ENCODE results near the gene SPATA13.
"Not testable (repeated sequence)": the region's sequence is repeated elsewhere in the genome, so short reads cannot be mapped to it uniquely, and the experiment has no call there.

The SPATA13 gene

DNA sequence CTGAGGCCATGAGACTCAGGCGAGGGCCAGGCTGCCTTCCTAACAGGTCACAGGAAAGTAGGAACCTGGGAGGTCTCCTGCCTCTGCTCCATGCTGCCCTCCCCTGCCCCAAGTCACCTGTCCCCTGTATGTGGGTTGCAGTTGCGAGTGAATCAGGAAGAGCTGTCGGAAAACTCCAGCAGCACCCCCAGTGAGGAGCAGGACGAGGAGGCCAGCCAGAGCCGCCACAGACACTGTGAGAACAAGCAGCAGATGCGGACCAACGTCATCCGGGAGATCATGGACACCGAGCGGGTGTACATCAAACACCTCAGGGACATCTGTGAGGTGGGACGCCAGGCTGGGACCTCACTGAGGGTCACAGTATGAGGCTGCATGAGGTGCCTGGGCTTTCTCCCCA is 126.1 kb downstream of the SPATA13 start:
- no peak for DNase-seq

DNA sequence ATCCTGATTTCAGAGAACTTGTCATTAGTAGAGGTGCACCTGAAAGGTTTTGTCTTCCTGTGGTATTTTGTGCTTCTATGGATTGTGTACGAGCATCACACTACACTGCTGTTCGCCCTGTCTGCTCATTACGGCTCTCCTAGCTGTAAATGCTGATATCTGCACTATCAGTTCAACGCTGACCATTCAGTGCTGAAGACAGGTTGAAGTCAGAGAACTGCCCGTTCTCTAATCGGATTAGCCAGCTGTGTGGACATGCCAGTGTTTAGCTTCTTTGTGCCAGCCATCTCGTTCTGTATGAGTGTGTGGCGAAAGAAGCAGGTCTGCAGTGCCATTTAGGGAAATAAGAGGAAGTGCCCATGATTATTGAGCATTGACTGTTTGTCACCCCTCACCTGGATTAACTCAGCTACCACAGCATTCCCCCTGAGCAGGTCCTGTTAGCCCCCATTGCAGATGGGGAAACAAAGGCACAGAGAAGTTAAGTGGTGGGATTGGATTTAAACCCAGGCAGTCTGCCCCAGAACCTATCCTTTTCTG is 127.3 kb downstream of the SPATA13 start:
- no peak for DNase-seq

DNA sequence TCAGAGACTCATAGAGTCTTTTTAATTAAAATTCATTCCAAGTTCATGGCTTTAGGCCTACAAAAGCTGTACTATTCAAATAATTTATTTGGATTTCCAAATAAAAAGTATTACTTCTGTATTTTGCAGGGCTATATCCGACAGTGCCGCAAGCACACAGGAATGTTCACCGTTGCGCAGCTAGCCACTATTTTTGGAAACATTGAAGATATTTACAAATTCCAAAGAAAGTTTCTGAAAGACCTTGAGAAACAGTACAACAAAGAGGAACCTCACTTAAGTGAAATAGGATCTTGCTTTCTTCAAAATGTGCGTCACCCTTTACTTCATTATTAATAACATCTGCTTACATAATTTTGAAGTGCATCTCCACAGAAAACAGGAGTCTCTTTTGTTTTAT is 128.3 kb downstream of the SPATA13 start:
- no peak for DNase-seq

DNA sequence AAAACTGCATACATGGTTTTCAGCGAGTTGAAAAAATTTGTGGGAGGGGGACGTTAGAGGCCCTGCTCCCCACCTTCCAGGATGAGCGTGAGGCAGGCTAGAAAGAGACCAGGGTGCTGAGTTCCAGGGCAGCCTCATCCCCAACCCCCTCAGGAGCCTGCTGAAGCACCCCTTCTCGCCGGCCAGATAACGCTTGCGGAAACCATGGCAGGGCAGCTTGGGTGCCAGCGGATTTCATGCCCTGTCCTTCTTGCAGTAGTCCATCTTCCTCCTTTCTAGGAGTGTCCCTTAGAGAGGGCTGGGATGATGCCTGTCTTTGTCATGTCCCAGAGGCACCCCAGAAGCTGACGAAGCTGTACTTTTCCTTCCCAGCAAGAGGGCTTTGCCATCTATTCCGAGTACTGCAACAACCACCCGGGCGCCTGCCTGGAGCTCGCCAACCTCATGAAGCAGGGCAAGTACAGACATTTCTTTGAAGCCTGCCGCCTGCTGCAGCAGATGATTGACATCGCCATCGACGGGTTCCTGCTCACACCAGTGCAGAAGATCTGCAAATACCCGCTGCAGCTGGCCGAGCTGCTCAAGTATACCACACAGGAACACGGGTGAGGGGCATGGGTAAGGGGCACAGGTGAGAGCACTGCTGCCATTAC is 129.9 kb downstream of the SPATA13 start:
- DNase-seq: no peak

DNA sequence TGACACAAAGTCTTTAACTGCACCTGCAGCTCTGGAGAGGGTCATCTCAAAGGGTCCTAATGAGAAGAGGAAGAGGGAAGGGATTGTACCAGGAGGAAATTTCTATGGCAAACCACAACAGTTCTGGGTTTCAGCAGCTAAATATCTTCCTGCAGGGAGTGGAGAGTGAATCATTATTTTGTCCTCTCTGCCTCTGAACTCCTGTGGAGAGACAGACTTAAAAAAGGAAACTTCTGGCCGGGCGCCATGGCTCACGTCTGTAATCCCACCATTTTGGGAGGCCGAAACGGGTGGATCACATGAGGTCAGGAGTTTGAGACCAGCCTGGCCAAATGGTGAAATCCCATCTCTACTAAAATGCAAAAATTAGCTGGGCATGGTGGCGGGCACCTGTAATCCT is 132.0 kb downstream of the SPATA13 start:
- DNase-seq: no peak

DNA sequence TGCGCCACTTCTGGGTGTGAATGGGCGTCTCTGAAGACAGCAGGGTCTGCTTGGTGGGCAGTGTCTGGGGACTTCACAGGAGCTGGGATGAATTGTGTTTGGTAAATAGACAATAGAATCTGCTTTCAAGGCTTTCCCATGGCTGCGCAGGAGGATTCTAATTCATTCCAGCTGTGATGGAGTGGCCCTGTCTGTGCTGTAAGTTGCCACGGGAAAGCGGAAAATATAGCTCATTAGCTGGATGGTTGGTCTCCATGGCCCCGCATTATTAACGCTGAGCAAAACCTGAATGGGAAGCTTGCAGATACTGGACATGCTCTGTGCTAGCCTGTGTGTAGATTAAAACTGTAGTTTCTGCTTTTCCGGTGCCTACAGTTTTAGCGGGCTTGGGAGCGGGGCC is 133.2 kb downstream of the SPATA13 start:
- DNase-seq: peak; percentile 90

DNA sequence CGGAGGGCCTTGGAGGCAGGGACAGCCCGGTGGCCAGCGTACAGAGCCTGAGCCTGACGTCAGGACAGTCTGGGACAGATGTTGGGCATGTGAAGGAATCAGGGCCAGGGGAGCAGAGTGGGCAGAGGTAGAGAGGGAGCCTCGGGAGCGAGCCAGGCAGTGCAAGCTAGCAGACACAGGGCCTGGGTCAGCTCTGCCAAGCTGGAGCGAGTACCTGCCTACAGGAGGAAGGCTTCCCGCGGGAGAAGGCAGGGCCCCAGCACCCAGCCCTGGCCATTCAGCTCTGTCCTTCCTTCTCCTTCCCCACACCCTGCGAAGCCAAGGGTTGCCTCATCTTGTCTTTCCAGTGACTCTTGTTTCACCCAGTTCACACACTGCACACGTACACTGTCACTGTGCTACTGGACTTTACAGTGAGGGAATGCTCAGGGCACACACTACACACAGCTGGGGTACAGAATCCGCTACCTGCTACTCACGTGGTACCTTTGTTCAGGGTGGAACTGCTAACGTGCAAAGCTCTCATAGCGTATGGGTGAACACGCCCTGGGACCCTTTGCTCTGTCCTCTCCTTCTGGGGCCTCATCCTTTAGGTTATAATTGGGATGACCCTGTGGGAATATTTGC is 139.1 kb downstream of the SPATA13 start:
- no peak for DNase-seq

DNA sequence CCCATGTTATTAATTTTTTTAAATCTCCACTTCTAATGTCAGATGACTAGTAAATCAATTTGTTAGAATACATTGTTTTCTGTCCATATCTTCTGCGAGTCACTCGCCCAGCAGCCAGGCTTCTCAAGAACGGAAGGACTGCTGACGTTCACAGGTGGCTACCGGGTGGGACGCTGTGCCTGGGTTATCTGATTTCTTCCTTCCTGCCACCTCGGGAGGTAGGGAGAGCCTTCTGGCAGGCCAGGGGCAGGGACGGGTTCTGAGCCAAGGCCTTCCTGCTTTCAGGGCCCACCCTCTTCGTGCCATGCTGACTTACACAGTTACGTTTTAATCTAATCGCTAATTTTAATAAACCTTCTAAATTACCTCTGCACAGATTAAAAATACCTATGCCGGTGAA is 140.9 kb downstream of the SPATA13 start:
- DNase-seq: no peak

DNA sequence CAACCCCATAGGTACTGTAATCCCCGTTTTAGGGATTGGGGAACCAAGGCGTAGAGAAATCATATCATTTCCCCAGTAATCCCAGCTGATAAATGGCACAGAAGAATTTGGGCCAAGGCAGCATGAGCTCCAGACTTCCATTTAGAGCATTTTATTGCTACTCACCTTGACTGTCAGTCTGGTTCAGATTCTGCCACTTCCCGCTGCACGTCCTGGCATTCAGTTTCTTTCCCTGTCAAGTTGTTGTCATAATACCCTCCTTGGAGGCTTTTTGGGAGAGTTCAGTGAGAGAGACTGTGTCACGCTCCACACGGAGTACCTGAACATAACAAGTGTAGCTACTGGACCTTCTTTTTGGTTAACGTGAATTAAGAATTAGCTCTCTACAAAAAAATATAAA is 141.4 kb downstream of the SPATA13 start:
- DNase-seq: no peak

DNA sequence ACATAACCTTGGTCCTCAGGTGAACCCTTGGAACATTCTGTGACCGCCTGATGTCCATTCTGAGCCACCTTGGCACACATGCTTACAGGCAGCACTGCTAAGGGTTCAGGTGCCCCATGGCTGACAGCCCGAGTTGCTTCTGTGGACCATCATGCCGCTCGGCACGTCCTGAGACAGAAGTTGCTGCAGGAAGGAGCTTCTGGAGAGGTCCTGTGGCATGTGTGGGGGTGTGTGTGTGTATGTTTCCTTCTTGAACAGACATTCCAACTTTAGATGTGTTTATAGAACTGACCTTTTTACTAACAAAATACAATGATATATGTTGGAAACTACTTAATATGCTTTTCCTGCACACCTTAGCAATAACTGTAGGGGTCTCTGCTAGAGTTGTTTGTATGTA is 144.1 kb downstream of the SPATA13 start:
- no peak for DNase-seq

DNA sequence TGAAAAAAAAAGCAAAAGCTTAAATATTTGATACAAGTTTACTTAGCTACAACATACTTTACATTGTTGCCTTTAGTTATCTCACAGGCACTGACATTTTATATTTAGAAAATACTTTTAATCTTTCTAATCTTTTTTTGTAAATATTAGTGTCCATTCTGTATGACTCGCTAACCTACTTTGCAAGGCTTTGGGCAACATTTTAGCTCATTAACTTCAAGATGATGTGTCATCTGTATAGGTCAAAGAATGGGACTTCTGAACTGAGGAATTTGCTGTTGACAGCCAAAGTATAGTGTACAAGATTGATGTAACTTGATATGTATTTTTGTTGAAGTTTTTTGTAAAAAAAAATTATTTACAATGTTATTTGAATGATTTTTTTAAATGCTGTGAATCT is 146.1 kb downstream of the SPATA13 start:
- no peak for DNase-seq

DNA sequence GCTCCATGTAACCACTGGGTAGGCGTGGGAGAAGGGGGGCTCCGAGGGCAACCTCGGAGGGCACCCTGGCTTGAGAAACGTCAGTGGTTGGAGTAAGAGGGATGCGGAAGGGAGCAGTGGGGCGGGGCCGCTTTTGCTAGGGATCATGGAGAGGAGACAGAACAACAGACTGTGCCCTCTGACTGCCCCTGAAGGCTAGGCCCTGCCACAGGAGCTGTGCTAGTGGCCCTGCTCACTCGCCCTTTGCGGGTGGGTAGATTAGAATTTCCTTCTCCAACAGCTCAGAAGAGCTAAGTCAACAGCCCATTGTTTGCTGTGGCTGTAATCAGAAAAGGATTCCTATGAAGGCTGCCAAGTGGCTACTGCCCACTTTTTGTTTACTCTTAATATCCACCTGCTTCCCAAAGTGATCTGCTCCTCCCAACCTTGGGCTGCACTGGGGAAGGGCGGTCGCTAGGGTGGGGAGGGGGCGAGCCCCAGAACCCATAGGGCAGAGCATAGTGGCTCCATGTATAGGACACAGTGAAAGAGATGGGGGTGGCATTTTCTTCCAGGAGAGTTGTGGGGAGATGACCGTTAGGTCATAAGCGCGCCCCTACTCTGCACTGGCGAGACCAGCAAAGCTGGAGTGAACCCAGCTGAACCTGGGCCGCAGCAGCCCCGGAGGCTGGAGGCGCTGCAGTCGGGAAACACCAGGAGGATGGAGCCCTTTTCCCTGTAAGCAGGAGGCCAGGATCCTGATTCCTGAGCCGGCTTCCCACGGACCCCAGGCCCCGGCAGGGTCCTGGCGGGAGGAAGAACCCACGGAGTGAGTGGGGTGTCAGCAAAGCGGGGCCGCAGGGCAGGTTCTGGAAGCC is 146.9 kb downstream of the SPATA13 start:
- DNase-seq: no peak

DNA sequence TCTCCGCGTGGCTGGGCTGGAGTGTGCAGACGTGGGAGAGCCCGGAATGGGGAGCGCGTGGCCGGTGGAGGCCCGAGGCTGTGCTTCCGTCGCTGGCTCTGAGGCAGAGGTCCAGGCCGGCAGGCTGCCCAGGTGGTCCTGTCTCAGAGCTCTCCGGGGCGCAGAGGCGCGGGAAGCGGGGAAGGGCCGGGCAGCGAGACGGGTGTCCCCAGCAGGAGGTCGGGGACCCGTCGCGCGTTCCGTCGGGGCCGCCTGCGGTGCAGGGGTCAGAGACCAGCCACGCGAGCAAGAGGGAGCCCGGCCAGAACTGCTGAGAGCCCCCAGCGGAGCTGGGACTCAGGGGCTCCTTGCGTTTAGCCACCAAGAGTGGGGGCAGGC is 147.5 kb downstream of the SPATA13 start:
- DNase-seq: no peak

DNA sequence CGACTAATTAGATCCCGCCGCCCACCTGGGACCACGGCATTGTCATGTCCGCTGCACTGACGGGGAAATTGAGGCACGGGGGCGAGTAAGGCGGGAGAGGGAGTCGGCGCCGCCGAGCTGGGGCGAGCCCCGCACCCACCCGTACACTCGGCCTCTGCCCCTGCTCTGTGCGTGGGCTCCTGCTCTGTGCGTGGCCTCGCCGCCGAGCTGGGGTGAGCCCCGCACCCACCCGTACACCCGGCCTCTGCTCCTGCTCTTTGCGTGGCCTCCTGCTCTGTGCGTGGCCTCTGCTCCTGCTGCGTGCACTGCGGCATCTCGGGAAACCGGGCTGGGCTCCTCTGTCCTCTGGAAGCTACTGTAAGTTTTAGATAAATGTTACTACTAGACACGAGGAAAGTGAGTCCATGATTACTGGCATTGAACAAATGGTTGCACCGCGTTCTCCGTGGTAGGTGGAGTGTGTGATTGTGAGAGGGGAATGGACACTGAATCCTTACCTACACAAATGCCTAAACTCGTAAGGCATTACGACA is 148.0 kb downstream of the SPATA13 start:
- no peak for DNase-seq

DNA sequence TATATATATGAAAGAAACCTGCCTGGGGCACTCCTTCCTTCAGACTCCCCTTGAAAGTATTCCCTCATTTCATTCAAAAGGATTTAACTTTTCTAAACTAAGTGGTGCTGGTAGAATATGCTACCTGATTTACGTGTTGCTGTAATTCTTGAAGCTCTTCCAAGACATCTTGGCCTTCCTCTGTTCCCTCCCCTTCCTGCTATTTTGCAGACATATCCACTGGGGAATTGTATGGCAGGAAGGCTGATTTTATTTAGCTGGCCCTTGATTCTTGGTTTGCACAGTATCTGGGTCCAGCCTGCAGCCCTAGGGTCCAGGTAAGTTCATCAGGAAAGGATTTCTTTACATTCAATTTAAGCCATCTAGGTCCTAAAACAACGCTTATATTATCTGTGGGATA is 148.8 kb downstream of the SPATA13 start, which contains the start of gene C1QTNF9:
Gene C1QTNF9 (plus strand): TSS at position 281 of the 400 bp plus-strand sequence. CDS start 6,424 bp downstream, outside the sequence.
- not testable (repeated sequence) for DNase-seq

DNA sequence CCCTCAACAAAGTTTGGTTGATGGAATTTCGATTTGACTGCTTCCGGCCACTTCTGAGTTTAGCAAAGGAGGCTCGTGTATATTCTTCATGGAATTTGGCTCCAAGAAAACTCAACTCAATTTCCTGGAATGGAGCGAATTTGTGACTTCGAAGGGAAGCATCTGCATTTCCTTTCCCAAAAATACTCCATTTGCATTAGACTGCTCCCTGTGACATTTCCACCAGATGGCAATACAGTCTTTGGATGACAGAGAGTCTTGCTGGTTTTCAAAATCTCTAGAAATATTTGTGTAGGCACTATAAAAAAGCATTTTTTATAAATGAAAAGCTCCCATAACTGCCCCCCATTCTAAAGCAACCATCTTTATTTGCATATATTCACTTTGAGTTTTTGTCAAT is 152.9 kb downstream of the SPATA13 start:
- no peak for DNase-seq

DNA sequence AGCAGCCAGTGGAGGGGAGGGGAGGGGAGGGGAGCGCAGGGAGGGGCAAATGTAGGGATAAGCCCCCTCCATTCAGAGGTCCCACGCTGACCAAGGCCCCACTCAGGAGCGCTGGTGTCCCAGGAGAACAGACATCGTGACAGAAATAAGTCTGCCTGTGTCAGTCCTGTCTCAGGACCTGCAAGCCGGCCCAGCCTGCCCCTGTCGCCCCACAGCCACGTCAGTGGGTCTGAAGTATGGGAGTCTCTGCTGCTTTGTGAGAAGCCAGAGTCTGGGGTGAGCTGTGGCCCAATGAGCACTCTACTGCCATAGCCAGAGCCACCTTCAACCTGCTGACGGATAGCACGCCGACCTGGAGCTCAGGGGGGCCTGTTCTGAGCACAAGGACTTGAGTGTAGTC is 157.3 kb downstream of the SPATA13 start:
- DNase-seq: not testable (repeated sequence)

DNA sequence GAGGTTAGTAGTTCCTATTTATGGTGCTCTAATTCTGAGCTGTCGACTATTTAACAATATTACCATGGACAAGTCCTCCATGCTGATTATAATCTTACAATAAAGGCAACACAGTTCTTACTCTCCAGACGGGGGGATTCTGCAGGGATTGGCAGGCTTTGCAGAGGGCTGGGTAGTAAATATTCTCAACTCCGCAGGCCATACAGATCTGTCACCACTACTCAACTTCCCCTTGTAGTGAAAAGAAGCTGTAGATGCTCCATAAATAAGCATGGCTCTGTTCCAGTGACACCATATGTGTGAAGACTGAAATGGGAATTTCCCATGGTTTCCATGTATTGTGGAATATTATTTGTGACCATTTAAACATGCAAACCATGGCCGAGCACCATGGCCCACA is 158.4 kb downstream of the SPATA13 start:
- DNase-seq: not testable (repeated sequence)

DNA sequence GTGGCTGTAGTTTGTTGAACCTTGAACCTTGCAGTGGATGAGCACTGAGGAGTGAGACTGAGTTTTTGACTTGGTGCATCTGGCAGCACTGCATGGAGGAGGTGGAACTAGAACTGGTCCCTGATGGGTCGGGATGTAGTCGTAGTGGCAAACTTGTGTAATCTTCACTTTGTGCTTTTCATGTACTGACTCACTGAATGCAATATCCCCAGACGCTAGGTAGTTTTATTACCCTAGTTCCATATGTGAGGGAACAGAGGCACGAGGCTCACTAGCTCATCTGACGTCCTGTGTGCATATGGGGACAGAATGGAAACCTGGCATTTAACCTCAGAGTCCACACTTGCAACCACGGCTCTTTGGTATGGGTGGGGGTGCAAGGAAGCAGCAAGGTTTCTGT is 159.1 kb downstream of the SPATA13 start:
- DNase-seq: not testable (repeated sequence)

DNA sequence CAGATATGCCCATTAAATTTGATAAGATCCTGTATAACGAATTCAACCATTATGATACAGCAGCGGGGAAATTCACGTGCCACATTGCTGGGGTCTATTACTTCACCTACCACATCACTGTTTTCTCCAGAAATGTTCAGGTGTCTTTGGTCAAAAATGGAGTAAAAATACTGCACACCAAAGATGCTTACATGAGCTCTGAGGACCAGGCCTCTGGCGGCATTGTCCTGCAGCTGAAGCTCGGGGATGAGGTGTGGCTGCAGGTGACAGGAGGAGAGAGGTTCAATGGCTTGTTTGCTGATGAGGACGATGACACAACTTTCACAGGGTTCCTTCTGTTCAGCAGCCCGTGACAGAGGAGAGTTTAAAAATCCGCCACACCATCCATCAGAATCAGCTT is 160.9 kb downstream of the SPATA13 start:
- DNase-seq: not testable (repeated sequence)

DNA sequence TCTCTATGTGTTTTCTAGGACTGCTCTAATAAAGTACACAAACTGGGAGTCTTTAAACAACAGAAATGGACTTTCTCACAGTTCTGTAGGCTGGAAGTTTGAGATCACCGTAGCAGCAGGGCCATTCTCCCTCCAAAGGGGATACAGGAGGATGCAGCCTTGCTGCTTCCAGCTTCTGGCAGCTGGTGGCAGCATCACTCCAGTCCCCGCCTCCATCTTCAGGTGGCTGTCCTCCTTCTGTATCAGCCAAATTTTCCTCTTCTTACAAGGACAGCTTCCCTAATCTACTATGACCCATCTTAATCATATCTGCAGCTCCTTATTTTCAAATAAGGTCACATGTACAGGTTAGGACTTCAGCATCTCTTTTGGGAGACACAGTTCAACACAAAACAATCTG is 161.9 kb downstream of the SPATA13 start:
- not testable (repeated sequence) for DNase-seq

DNA sequence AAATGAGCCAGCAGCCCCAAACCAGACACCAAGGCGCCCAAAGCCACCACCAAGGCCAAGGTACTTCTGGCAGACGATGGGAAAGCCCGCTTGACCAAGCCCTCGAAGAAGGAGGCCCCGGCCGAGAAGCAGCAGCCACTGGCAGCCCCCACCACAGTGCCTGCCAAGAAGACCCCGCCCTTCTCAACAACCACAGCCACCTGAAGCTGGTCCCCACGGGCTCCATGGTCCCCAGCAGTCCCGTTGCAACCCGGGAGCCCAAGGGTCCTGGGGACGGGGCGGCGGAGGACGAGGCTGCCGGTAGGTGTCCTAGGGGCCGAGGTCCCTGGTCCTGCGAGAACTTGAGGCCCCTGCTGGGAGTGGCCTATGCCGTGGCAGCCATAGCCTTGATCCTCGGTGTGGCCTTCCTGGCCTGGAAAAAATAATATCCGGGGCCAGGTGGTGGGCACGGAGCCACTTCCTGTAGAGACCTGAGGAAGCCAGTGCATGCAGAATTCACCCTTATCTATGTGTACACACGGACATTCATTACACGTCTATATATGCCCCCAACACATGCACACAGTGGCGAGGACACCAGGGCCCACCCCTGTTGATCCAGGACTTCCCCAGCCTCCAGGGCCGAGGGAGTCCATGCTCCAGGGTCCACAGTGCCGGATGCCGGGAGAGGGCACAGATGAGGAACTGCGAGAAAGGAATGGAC is 162.7 kb downstream of the SPATA13 start:
- DNase-seq: no peak

DNA sequence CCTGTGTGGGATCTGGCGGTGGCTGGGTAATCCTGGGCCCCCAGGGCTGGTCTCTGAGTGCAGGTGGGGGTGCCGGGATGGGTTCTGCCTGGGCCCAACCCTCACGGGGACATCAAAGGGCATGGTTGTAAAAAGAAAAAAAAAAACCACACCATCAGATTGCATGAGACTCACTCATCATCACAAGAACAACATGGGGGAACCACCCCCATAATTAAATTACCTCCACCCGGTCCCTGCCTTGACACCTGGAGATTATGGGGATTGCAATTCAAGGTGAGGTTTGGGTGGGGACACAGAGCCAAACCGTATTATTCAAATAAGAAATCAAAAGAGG is 163.2 kb downstream of the SPATA13 start:
- DNase-seq: no peak
